Measurements from ENCODE around the gene MYL12A.

Gene MYL12A

DNA sequence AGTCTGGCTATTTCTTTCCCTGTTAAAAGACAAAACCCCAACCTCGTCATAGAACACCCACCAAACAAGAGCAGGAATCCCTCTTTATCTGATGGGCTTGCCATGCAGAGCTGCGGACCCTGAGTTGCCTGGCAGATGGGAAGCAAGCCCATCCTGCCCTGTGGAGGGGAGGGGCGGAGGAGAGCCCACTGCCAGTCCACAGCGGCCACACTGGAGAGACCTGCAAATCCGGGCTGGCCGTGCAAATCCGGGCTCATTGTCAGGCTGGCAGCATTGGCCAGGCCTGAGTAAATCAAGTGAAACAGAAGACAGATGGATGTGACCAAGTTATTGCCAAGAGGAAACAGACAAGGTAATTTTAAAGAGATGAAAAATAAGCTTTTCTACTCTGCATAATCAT is 36.3 kb downstream of the MYL12A start:
- Histone ChIP-seq H3K4me1 (ENCODE audit: control insufficient read depth, insufficient read depth, low read length) (no peaks in the 10 kb centered on the region), H3K36me3 (ENCODE audit: control insufficient read depth in 2 of 2, insufficient read depth in 2 of 2, low read length in 2 of 2) (peaks cover 0 to 3% of the 10 kb centered on the region in 2 donors), H3K9ac (ENCODE audit: low read length in 2 of 2) (no peak overlapping the region), H3K9me3 (ENCODE audit: control insufficient read depth in 2 of 2, low read length in 2 of 2) (no peaks in the 10 kb centered on the region), H3K27ac (ENCODE audit: low read length) (no peak overlapping the region), H3K4me3 (ENCODE audit: low read length in 2 of 2) (no peak overlapping the region), H3K27me3 (ENCODE audit: control insufficient read depth in 1 of 2, insufficient read depth in 2 of 2, low read length in 2 of 2) (no peaks in the 10 kb centered on the region)

DNA sequence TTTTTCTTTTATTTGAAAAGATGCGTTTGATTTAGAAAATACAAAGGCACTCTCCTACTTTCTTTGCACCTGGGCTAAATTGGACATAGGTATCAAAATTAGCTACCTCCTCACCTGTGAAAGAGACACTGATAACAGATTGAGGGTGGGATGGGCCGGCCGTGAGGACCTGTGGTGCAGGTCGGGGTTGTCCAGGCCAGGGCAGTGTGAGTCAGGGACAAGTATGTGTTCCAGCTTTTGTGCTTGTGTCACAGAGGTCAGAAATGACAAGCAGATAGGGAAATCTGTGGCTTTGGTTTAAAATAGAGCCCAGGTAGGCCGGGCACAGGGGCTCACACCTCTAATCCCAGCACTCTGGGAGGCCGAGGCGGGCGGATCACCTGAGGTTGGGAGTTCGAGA is 36.9 kb downstream of the MYL12A start:
- no peaks in the 10 kb centered on the region for H3K27me3 ChIP-seq (ENCODE audit: control insufficient read depth in 1 of 2, insufficient read depth in 2 of 2, low read length in 2 of 2)
- H3K4me3 ChIP-seq (ENCODE audit: low read length in 2 of 2): no peak overlapping the region
- H3K9ac ChIP-seq (ENCODE audit: low read length in 2 of 2): no peak overlapping the region
- H3K36me3 ChIP-seq (ENCODE audit: control insufficient read depth in 2 of 2, insufficient read depth in 2 of 2, low read length in 2 of 2): no peaks in the 10 kb centered on the region
- H3K4me1 ChIP-seq (ENCODE audit: control insufficient read depth, insufficient read depth, low read length): no peaks in the 10 kb centered on the region
- H3K9me3 ChIP-seq (ENCODE audit: control insufficient read depth in 2 of 2, low read length in 2 of 2): no peaks in the 10 kb centered on the region
- no peak overlapping the region for H3K27ac ChIP-seq (ENCODE audit: low read length)

DNA sequence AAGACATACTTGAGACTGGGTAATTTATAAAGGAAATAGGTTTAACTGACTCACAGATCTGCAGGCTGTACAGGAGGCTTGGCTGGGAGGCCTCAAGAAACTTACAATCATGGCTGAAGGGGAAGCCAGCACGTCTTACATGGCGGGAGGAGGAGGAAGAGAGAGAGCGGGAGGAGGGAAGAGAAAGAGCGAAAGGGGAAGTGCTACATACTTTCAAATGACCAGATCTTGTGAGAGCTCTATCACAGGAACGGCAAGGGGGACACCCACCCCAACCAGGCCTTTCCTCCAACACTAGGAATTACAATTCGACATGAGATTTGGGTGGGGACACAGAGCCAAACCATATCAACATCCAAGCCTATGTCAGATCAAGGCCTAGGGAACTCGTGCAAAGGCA is 38.6 kb downstream of the MYL12A start:
- Histone ChIP-seq H3K36me3 (ENCODE audit: control insufficient read depth in 2 of 2, insufficient read depth in 2 of 2, low read length in 2 of 2) (no peaks in the 10 kb centered on the region), H3K9ac (ENCODE audit: low read length in 2 of 2) (no peak overlapping the region), H3K27ac (ENCODE audit: low read length) (no peak overlapping the region), H3K4me1 (ENCODE audit: control insufficient read depth, insufficient read depth, low read length) (no peaks in the 10 kb centered on the region), H3K4me3 (ENCODE audit: low read length in 2 of 2) (no peak overlapping the region), H3K9me3 (ENCODE audit: control insufficient read depth in 2 of 2, low read length in 2 of 2) (no peaks in the 10 kb centered on the region), H3K27me3 (ENCODE audit: control insufficient read depth in 1 of 2, insufficient read depth in 2 of 2, low read length in 2 of 2) (no peaks in the 10 kb centered on the region)

DNA sequence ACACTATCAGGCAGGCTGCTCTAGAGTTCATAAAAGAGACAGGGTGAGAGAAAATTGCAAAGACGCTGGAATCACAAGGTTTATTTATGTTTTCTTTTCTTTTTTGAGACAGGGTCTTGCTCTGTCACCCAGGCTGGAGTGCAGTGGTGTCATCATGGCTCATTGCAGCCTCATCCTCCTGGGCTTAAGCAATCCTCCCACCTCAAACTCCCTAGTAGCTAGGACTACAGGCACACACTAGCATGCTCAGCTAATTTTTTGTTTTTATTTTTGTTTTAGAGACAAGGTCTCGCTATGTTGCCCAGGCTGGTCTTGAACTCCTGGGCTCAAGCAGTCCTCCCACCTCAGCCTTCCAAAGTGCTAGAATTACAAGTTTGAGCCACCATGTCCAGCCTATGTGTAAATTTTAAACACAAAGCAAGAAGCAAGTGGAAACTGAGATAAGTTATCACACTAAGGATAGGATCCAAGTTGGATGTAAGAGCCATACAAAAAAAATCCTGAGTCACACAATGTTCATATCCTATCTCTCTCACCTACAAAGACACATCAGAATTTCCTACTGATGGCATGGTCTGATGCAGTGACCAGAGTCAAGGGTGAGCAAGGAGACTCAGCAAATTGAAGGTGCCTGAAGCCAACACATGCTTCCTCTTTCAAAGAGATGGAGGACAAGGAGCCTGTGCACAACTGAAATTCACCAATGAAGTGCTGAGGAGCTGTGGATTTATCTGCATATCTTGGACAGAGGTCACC is 45.8 kb downstream of the MYL12A start:
- Histone ChIP-seq H3K4me1 (ENCODE audit: control insufficient read depth, insufficient read depth, low read length) (no peaks in the 10 kb centered on the region), H3K27ac (ENCODE audit: low read length) (no peak overlapping the region), H3K27me3 (ENCODE audit: control insufficient read depth in 1 of 2, insufficient read depth in 2 of 2, low read length in 2 of 2) (no peaks in the 10 kb centered on the region), H3K36me3 (ENCODE audit: control insufficient read depth in 2 of 2, insufficient read depth in 2 of 2, low read length in 2 of 2) (no peaks in the 10 kb centered on the region), H3K9ac (ENCODE audit: low read length in 2 of 2) (no peak overlapping the region), H3K4me3 (ENCODE audit: low read length in 2 of 2) (no peak overlapping the region), H3K9me3 (ENCODE audit: control insufficient read depth in 2 of 2, low read length in 2 of 2) (no peaks in the 10 kb centered on the region)

DNA sequence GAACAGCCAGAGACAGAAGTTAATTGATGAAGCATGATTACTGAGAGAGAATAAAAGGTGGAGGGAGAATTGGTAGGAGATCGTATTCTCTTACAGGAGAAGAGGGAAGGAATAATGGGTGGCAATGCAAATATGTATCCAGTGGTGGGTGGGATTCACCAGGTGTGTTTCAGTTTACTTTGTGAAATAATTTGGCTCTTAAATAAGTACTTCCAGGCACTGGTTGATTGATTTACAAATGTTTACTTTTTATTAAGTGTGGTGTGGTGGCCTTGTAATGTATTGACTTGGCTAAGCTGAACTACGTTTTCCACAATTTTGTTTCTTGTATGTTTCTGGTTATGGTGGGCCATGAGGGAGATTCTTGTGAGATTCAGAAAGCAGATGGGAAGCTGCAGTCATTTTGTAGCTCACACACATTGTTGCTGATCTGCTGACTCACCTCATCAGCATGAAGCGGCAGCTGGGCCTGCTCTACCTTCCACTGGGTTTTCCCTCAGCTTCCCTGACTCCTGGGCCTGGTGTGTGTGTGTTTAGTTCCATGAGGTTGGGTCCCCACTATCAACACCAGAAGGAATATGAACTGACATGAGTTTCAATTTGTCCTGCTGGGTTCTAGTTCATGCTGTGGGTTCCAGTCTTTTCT is 47.0 kb downstream of the MYL12A start:
- no peak overlapping the region for H3K27ac ChIP-seq (ENCODE audit: low read length)
- no peak overlapping the region for H3K9ac ChIP-seq (ENCODE audit: low read length in 2 of 2)
- H3K36me3 ChIP-seq (ENCODE audit: control insufficient read depth in 2 of 2, insufficient read depth in 2 of 2, low read length in 2 of 2): no peaks in the 10 kb centered on the region
- no peak overlapping the region for H3K4me3 ChIP-seq (ENCODE audit: low read length in 2 of 2)
- H3K9me3 ChIP-seq (ENCODE audit: control insufficient read depth in 2 of 2, low read length in 2 of 2): no peaks in the 10 kb centered on the region
- H3K4me1 ChIP-seq (ENCODE audit: control insufficient read depth, insufficient read depth, low read length): no peaks in the 10 kb centered on the region
- no peaks in the 10 kb centered on the region for H3K27me3 ChIP-seq (ENCODE audit: control insufficient read depth in 1 of 2, insufficient read depth in 2 of 2, low read length in 2 of 2)

DNA sequence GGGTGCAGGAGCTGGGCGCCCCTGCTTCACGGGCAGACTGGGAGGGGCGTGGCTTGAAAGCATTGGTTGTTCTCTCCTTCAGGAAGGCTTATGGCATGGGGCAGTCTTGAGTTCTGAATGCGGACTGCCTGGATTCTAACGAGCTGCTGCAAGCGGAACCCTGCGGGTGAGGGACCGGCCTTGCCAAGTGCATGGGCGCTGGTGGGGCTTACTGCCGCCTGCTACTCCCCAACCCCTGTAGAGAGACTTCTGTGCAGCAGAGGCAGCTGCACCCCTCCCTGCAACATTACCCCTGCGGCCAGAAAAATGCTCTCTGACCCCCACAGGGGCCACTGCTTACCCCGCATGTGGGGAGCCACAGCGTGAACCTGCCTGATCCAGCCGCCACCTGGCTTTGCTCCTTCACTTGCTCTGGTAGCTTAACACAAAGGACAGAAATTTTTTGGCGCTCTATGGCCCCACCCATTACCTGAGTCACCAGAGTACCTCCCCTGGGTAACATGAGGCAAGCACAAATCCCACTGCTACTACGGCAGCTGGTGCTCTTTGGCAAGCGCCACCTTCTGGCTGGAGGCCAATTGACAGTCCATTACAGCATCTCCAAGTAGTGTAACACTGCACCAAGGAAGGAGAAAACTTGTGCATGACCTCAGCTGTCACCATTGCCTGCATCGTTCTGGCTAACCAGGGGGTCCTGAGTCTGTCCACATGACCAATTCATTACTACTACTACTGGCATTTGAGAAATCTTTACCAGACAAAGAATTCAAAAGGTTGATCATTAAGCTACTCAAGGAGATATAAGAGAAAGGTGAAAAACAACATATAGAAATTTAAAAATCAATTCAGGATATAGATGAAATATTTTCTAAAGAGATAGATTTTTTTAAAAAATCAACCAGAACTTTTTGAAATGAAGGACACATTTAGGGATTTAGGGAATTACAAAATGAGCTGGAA is 49.7 kb downstream of the MYL12A start:
- Histone ChIP-seq H3K36me3 (ENCODE audit: control insufficient read depth in 2 of 2, insufficient read depth in 2 of 2, low read length in 2 of 2) (no peaks in the 10 kb centered on the region), H3K27me3 (ENCODE audit: control insufficient read depth in 1 of 2, insufficient read depth in 2 of 2, low read length in 2 of 2) (no peaks in the 10 kb centered on the region), H3K27ac (ENCODE audit: low read length) (no peak overlapping the region), H3K9ac (ENCODE audit: low read length in 2 of 2) (peak overlapping the region in 1 of 2 donors; percentile 18), H3K4me3 (ENCODE audit: low read length in 2 of 2) (peak overlapping the region; percentile 71 to 73), H3K9me3 (ENCODE audit: control insufficient read depth in 2 of 2, low read length in 2 of 2) (no peaks in the 10 kb centered on the region), H3K4me1 (ENCODE audit: control insufficient read depth, insufficient read depth, low read length) (no peaks in the 10 kb centered on the region)

DNA sequence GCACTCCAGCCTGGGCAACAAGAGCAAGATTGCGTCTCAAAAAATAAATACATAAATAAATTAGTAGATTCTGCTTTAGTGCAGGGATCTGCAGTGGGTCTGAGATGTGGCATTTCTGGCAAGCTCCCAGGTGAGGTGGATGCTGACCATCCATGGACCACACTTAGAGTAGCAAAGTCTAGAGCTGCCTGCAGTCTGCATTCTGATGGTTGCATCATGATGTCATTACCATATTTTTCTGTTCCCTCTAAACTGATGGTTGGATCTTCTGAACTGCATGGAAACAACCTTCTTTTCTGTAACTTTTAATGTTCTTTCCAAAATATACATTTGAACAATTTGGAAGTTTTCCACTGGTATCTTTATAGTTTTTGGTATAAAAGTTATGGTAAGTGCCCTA is 57.2 kb downstream of the MYL12A start:
- Histone ChIP-seq H3K9ac (ENCODE audit: low read length in 2 of 2) (no peak overlapping the region), H3K4me1 (ENCODE audit: control insufficient read depth, insufficient read depth, low read length) (no peaks in the 10 kb centered on the region), H3K9me3 (ENCODE audit: control insufficient read depth in 2 of 2, low read length in 2 of 2) (no peaks in the 10 kb centered on the region), H3K36me3 (ENCODE audit: control insufficient read depth in 2 of 2, insufficient read depth in 2 of 2, low read length in 2 of 2) (no peaks in the 10 kb centered on the region), H3K4me3 (ENCODE audit: low read length in 2 of 2) (no peak overlapping the region), H3K27ac (ENCODE audit: low read length) (no peak overlapping the region), H3K27me3 (ENCODE audit: control insufficient read depth in 1 of 2, insufficient read depth in 2 of 2, low read length in 2 of 2) (no peaks in the 10 kb centered on the region)

DNA sequence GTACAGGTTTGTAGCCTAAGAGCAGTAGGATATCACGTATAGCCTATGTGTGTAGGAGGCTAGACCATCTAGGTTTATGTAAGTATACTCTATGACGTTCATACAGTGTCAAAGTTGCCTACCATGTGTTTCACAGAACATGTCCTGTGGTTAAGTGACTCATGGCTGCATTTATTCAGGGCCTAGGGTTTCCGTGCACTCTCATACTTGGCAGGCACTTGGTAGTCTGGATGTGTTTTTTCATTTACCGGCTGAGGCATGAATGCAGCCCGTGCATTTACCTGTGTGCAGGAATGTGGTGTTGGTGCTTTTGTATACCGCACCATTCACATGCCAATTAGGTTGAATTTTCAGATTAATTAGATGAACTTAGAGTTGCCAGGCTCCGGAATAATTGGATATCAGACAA is 57.8 kb downstream of the MYL12A start:
- no peaks in the 10 kb centered on the region for H3K9me3 ChIP-seq (ENCODE audit: control insufficient read depth in 2 of 2, low read length in 2 of 2)
- H3K27me3 ChIP-seq (ENCODE audit: control insufficient read depth in 1 of 2, insufficient read depth in 2 of 2, low read length in 2 of 2): no peaks in the 10 kb centered on the region
- no peak overlapping the region for H3K4me3 ChIP-seq (ENCODE audit: low read length in 2 of 2)
- no peak overlapping the region for H3K27ac ChIP-seq (ENCODE audit: low read length)
- H3K4me1 ChIP-seq (ENCODE audit: control insufficient read depth, insufficient read depth, low read length): no peaks in the 10 kb centered on the region
- H3K36me3 ChIP-seq (ENCODE audit: control insufficient read depth in 2 of 2, insufficient read depth in 2 of 2, low read length in 2 of 2): no peaks in the 10 kb centered on the region
- no peak overlapping the region for H3K9ac ChIP-seq (ENCODE audit: low read length in 2 of 2)
